IPS-15b (cell line): ENCODE data around the gene MAGI2.

Source experiments
- H3K27me3 ChIP-seq: one replicate; pipeline ENCODE4 v1.6.1; 2013; ENCODE audit warnings: low read length; ENCODE audit not compliant: control insufficient read depth, insufficient read depth
- H3K36me3 ChIP-seq: one replicate; pipeline ENCODE4 v1.6.1; 2013; ENCODE audit warnings: low read length; ENCODE audit not compliant: control insufficient read depth, insufficient read depth
- H3K4me1 ChIP-seq: one replicate; pipeline ENCODE4 v1.6.1; 2013; ENCODE audit warnings: mild to moderate bottlenecking, low read length; ENCODE audit not compliant: control insufficient read depth, insufficient read depth
- H3K4me3 ChIP-seq: one replicate; pipeline ENCODE4 v1.5.1; 2013; ENCODE audit warnings: low read depth, low read length
- H3K9ac ChIP-seq: one replicate; pipeline ENCODE4 v1.6.1; 2013; ENCODE audit warnings: low read depth, mild to moderate bottlenecking, low read length
- H3K9me3 ChIP-seq: one replicate; pipeline ENCODE4 v1.6.1; 2013; ENCODE audit warnings: mild to moderate bottlenecking, low read length; ENCODE audit not compliant: control insufficient read depth, insufficient read depth

MAGI2 gene

DNA sequence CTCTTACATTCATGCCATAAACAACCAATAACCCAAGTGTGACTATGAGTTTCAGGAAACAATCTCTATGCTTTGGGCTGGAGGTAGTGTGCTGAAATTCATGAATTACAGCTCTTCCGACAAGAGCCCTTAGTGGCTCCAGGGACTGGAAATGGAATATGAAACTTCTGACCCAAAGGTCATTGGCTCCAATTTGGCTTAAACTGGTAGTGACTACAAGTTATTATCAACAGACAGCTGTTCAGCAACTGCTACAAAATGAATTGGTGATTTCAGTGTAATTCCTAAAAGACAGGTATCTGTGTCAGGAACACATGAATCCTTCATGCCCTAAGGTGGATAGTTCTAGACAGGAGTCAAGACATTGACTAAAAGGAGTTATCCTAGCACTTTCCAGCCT, 909.5 kb downstream of the MAGI2 start:
- H3K4me3 ChIP-seq, result no peak overlapping the region
- H3K36me3 ChIP-seq, result no peaks in the 10 kb centered on the region
- H3K27me3 ChIP-seq, result no peaks in the 10 kb centered on the region
- H3K4me1 ChIP-seq, result no peaks in the 10 kb centered on the region
- no peak overlapping the region for H3K9ac ChIP-seq
- H3K9me3 ChIP-seq, result no peaks in the 10 kb centered on the region

DNA sequence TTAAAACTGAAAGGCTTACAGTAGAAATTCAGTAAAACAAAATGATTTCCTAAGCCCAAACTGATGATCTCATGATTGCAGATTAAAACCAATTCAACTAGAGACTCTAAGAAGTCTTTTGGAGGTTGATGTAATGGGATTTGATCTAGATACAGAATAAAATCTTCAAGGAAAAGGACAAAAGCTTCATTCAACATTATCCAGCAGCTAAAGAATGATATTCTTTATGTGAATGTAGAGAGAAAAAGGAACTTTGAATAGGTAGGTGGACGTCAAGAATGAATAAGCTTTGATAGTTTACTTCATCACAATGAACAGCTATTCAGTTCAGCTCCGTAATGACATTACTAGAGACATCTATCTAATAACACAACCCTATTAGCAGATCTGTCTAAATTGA, 910.5 kb downstream of the MAGI2 start:
- no peaks in the 10 kb centered on the region for H3K27me3 ChIP-seq
- H3K9ac ChIP-seq, result no peak overlapping the region
- no peaks in the 10 kb centered on the region for H3K9me3 ChIP-seq
- H3K4me3 ChIP-seq, result no peak overlapping the region
- no peaks in the 10 kb centered on the region for H3K36me3 ChIP-seq
- H3K4me1 ChIP-seq, result no peaks in the 10 kb centered on the region

GRCh38 chr7:78542541-78542940, 910.9 kb downstream of the MAGI2 start:
- no peaks in the 10 kb centered on the region for H3K9me3 ChIP-seq
- no peaks in the 10 kb centered on the region for H3K36me3 ChIP-seq
- no peak overlapping the region for H3K9ac ChIP-seq
- no peaks in the 10 kb centered on the region for H3K27me3 ChIP-seq
- no peaks in the 10 kb centered on the region for H3K4me1 ChIP-seq
- no peak overlapping the region for H3K4me3 ChIP-seq

- Histone ChIP-seq H3K9me3 (no peaks in the 10 kb centered on the region), H3K4me3 (no peak overlapping the region)
Observed at GRCh38 chr7:78539825-78540224, 913.6 kb downstream of the MAGI2 start.

DNA sequence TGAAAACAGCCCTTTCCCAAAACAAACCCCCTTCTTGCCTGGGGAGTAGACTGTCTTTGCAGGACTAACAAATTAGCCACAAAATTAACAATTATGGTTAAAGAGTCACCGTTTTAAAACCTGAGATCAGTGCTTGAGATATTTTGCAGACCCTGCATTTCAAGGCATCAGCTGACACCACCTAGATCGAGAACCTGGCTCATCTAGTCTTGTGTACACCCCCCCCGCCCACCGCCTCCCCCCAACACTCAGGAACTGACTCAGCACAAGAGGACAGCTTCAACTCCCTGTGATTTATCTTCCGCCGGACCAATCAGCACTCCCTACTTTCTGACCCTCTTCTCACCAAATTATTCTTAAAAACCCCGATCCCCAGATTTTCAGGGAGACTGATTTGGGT, 917.8 kb downstream of the MAGI2 start:
- Histone ChIP-seq H3K4me3 (no peak overlapping the region), H3K9me3 (no peaks in the 10 kb centered on the region), H3K4me1 (no peaks in the 10 kb centered on the region), H3K9ac (no peak overlapping the region), H3K36me3 (peaks cover 3% of the 10 kb centered on the region), H3K27me3 (no peaks in the 10 kb centered on the region)

More at GRCh38 chr7:78539825-78540224, 913.6 kb downstream of the MAGI2 start:
- Histone ChIP-seq H3K36me3 (peaks cover 3% of the 10 kb centered on the region), H3K9ac (no peak overlapping the region), H3K27me3 (no peaks in the 10 kb centered on the region), H3K4me1 (no peaks in the 10 kb centered on the region)

DNA sequence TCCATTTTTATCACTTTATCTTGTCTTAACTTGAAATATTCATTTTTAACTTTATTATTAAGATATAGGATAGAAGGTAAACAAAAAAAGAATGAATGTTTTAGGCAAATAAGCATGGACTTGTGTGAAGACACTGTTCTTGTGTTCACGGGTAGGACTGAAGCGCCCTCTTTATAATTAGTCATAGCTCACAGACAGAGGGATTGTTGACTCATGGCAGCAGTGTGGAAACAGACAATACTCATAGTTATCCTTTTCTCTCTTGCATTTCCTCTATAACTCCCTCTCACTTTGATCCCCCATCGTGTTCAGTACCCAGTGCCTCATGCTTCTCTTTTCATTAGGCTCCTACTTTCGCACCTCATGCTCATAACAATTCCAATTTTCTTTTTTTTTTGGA, 923.1 kb downstream of the MAGI2 start:
- Histone ChIP-seq H3K27me3 (no peaks in the 10 kb centered on the region), H3K4me1 (peaks cover 9% of the 10 kb centered on the region), H3K9ac (no peak overlapping the region), H3K4me3 (no peak overlapping the region), H3K36me3 (no peaks in the 10 kb centered on the region), H3K9me3 (no peaks in the 10 kb centered on the region)

DNA sequence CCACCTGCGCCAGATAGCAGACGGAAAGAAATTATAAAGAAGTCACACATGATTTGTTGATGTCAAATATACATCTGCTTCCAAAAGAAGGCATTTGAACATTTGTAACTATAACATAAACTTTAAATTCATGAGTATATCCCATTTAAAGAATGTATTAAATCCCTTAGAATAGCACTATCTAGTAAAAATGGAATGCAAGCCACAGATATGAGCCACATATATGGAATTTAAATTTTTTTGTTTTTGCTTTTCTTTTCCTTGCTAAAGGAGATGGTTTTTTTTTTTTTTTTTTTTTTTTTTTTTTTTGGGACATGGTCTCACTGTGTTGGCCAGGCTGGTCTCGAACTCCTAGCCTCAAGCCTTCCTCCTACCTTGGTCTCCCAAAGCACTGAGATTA, 924.1 kb downstream of the MAGI2 start:
- no peak overlapping the region for H3K9ac ChIP-seq
- H3K4me1 ChIP-seq, result peaks cover 9% of the 10 kb centered on the region
- no peaks in the 10 kb centered on the region for H3K27me3 ChIP-seq
- H3K9me3 ChIP-seq, result no peaks in the 10 kb centered on the region
- H3K36me3 ChIP-seq, result no peaks in the 10 kb centered on the region
- H3K4me3 ChIP-seq, result no peak overlapping the region

DNA sequence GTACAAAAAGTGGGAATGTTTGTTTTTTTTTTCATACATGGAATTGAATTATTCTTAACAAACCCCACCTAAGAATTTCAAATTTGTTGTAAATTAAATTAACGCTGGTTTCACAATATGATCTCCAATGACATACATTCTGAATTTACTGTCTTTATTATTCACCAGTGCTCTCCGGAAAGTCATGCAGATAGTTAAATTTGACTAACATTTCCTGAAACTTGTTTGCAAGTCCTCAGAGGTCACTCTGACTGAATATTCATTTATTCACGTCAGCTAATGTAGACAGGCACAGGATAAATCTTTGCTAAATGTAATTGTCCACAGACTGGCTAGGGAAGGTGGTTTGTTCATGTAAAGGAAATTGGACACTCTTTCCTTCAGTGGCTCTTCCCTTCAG, 924.5 kb downstream of the MAGI2 start:
- Histone ChIP-seq H3K9me3 (no peaks in the 10 kb centered on the region), H3K4me1 (peaks cover 9% of the 10 kb centered on the region), H3K36me3 (no peaks in the 10 kb centered on the region), H3K9ac (no peak overlapping the region), H3K27me3 (no peaks in the 10 kb centered on the region), H3K4me3 (no peak overlapping the region)

DNA sequence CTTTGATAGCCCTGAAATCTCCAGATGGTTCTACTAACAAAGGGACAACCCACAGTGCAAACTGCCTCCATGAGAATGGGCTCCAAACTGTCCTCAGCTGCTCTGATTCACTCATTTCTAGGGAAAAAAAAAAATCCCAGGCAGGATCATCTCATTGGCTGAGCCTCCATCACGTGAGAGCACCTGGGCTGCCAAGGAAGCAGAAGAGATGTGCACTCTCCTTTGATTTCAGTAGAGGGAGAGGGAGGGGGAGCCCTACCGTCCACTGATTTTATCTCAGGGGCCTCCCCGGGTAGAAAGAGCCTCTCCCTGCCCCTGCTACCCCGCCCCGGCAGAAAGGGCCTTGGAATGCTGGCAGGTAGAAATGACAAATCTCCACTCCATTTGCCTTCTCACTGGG, 929.5 kb downstream of the MAGI2 start:
- no peak overlapping the region for H3K4me3 ChIP-seq
- no peaks in the 10 kb centered on the region for H3K36me3 ChIP-seq
- no peaks in the 10 kb centered on the region for H3K27me3 ChIP-seq
- peaks cover 6% of the 10 kb centered on the region for H3K4me1 ChIP-seq
- H3K9ac ChIP-seq, result no peak overlapping the region
- no peaks in the 10 kb centered on the region for H3K9me3 ChIP-seq

- Histone ChIP-seq H3K27me3 (no peaks in the 10 kb centered on the region), H3K9me3 (no peaks in the 10 kb centered on the region), H3K4me3 (no peak overlapping the region), H3K4me1 (peaks cover 3% of the 10 kb centered on the region), H3K36me3 (no peaks in the 10 kb centered on the region), H3K9ac (no peak overlapping the region)
Observed at GRCh38 chr7:78521961-78522360, 931.5 kb downstream of the MAGI2 start.

DNA sequence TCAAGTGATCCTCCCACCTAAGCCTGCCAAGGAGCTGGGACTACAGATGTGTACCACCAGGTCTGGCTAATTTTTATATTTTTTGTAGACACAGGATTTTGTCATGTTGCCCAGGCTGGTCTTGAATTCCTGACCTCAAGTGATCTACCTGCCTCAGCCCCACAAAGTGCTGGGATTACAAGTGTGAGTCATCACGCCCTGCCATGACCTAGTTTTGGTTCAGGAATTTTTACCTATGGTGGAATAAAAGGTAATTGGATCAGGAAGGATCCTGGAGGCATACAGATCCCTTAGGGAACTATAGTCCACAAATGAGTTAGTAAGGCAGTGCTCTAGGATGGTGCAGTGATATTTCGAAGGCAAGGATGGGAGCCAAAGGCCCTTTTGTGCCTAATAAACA, 937.0 kb downstream of the MAGI2 start:
- no peaks in the 10 kb centered on the region for H3K27me3 ChIP-seq
- H3K9me3 ChIP-seq, result no peaks in the 10 kb centered on the region

DNA sequence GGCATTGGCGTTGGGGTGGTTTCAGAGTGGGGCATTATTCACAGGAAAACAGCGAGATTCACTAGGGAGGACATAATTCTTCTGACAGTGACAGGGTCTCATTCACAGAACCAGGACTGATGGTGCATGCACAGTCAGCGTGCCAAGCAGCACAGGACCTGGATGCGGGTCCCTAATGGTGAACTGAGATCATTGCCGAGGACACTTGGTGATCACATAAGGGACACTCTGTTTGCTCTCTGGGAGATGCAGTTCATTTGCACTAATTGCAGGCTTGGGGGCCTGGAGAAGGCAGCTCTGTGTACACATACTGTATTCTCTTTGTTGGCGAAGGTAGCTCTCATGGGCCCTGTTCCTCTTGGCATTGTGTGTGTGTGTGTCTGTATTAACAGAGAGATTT, 938.8 kb downstream of the MAGI2 start:
- no peaks in the 10 kb centered on the region for H3K36me3 ChIP-seq
- H3K4me3 ChIP-seq, result no peak overlapping the region
- no peak overlapping the region for H3K9ac ChIP-seq
- H3K9me3 ChIP-seq, result no peaks in the 10 kb centered on the region
- H3K27me3 ChIP-seq, result no peaks in the 10 kb centered on the region
- H3K4me1 ChIP-seq, result peaks cover 3% of the 10 kb centered on the region

More for the DNA sequence above, 937.0 kb downstream of the MAGI2 start:
- Histone ChIP-seq H3K9ac (no peak overlapping the region), H3K36me3 (no peaks in the 10 kb centered on the region), H3K4me3 (no peak overlapping the region), H3K4me1 (no peaks in the 10 kb centered on the region)
